ENCODE data around the gene UCN.

- TF ChIP-seq POLR2A (IDR thresholded peaks at IDR 0.05; ENCODE audit: low read depth, low read length): no peak
- no peak for TF ChIP-seq MYC (IDR thresholded peaks at IDR 0.05; ENCODE audit: low read depth, low read length)
- no peak for TF ChIP-seq CTCF (IDR thresholded peaks at IDR 0.05; ENCODE audit: extremely low read depth in 1 of 2, insufficient read depth in 1 of 2, low read depth in 1 of 2, low read length in 2 of 2)
- TF ChIP-seq FOS (IDR thresholded peaks at IDR 0.05; ENCODE audit: borderline replicate concordance, insufficient read depth, low read length): no peak
Measured at GRCh38 chr2:27322301-27322765, 14.1 kb upstream of the UCN start.

Measured in endothelial cell of umbilical vein (primary cell).